Stimulated activated CD4-positive, alpha-beta T cell treated with anti-CD3 and anti-CD28 coated beads, Interleukin-2, amount 100 ng/mL, for 4 hours (primary cell): ENCODE data around the gene RCBTB2.

Source experiments
- DNase-seq: peaks from one replicate; pipeline ENCODE4 v3.0.0-alpha.2; 2020; ENCODE audit warnings: low read depth

RCBTB2 gene

GRCh38 chr13:48563626-48564025, 30.7 kb upstream of the RCBTB2 start:
- no peak for DNase-seq

DNA sequence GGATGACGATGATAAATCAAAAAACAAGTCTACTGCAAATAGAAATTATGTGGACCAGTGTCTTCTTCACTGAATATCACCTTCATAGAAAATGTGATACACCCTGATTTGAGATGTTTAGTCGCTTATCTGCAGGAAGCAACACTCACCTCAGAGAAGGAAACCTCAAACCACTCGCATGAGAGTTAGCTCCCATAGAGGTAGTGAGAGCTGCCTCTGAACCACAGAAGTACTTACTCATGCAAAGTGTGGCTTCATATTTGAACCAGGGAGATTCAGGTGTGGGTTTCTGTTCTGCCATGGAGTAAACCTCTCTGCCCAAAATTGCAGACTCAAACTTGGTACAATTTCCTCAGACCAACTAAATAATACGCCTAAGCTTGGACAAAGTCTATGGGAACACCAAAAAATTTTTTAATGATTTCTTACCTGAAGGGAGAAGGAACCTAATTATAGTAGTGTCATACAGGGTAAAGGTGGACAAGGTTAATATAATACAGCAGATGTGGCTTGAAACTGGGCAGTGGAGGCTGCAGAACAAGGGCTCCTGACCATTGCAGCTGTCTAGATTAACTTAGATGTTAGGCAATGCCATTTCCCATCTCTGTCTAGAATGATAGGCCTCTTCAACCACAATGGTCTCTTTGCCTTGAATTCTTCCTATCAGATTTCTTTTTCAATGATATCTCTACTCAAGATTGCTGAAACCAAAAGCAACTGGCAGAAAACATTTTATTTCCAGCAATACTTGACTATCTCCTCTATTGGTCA, 29.6 kb upstream of the RCBTB2 start:
- peak; percentile 59 for DNase-seq

- no peak for DNase-seq
Measured at GRCh38 chr13:48561466-48562235, 28.8 kb upstream of the RCBTB2 start.

DNA sequence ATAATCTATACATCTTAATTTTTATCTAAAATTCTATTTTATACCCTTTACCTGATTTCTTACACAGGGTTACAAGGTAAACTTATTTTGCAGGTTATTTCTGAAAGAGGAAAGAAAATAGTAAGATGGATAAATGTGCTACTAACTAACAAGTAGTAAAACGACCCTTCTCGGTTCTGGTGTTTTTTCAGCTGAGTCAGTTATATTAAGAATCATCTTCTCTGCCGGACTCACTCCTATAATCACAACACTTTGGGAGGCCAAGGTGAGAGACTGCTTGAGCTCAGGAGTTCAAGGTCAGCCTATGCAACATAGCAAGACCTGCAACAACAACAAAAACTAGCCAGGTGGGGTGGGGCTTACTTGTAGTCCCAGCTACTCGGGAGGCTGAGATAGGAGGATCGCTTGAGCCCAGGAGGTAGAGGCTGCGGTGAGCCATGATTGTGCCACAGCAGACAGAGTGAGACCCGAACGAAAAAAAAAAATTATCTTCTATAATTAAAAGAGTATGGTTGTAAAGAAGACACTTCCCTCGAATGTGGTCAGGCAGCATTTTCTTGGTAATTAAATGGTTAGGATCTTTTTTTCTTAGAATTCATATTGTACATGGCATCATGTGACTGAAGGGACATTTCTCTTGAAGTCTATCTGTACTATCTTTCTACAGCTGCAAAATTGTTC, 27.9 kb upstream of the RCBTB2 start:
- no peak for DNase-seq

- DNase-seq = no peak
Measured at GRCh38 chr13:48559638-48560320, 26.9 kb upstream of the RCBTB2 start.

- no peak for DNase-seq
Measured at GRCh38 chr13:48556817-48557216, 23.9 kb upstream of the RCBTB2 start.

GRCh38 chr13:48555441-48555840, 22.6 kb upstream of the RCBTB2 start:
- DNase-seq = no peak

- DNase-seq = no peak
Measured at GRCh38 chr13:48551329-48551728, 18.4 kb upstream of the RCBTB2 start.

DNA sequence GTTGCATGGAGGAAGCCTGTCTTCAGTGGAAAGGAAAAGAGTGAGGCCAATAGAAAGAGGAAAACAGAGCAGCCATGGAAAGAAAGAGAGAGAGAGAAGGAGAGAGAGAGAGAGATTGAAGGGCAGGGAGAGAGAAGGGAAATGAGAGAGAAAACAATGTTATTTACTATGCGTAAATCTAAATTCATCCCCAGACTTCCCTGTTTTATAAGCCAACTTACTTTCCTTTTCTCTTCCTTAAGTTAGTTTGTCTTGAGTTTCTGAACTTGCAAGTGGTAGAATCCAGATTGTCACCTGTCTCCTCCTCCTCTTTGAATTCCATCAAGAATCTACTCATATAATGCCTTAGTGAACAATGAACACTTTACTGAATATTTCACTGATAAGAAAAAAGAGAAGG, 16.8 kb upstream of the RCBTB2 start:
- no peak for DNase-seq

- DNase-seq = no peak
Measured at GRCh38 chr13:48547663-48548092, 14.8 kb upstream of the RCBTB2 start.

GRCh38 chr13:48545608-48546007, 12.7 kb upstream of the RCBTB2 start:
- no peak for DNase-seq

DNA sequence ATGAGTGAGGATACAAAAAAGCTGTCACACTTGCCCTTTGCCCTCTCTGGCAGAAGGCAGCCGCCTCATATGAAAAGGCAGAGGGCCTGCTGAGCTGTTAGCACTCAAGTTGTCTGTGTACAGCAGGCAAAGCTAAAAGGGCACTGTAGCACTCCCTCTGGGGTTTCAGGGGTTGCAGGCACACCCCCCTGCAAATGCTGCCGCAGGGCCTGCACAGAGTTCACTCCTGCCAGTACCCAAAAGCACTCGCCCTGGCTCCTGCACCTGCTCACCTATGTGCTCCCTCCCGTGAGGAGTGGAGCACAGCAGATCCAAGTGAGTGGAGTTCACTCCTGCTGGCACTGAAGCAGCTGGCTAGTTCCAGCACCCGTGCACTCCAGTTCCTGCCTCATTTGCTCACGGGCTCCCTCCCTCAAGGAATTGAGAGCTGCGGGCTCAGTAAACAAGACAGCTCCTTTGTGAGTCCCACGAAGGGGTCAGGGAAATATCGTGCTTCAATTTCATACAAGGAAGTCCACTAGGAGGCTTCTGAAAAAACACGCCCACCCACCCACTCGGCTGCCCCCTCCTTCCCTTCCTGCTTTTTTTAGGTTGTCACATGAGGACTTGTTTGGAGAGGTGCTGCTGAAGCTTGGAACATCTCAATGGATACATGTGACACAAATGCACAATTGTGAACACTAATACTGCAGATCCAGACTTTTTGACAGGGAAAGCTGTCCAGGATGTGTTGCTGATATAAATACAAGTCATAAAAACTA, 9.9 kb upstream of the RCBTB2 start:
- DNase-seq = no peak

DNA sequence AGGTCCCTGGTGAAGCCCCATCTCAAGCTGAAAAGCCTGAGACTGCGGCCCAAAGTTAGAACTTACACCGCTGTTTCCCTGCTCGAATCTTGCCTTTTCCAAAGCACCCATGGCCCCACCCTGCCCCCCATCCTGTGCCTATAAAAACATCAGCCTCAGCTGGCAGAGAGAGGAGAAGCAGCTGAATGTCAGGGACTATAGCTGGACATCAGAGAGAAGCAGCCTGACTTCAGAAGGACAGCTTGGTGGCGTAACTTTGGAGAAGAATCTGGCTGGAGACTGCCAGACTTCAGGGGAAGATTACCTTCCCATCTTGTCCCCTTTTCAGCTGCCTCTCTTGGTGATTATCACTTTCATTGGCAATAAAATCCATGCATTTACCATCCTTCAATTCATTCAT, 9.3 kb upstream of the RCBTB2 start:
- no peak for DNase-seq

GRCh38 chr13:48539550-48539949, 6.7 kb upstream of the RCBTB2 start:
- no peak for DNase-seq

GRCh38 chr13:48536621-48537250, 3.9 kb upstream of the RCBTB2 start:
- no peak for DNase-seq

DNA sequence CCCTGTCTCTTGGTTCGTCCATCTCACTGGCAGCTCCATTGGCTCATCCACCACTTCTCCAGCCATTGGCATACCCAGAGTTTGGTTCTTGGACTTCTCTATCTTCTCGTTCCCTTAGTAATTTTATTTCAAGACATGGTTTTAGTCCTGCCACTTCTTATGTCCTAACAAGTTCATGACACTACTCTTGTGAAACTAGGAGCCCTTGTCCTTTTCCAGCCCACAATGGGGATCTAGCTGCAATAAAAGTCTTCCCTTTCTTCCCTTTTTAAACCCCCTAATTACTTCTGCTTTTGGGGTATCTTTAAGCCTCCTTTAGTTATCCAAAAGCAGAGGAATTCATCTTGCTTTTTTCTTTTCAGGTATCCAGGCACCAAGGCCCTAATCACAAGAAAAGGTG, 2.9 kb upstream of the RCBTB2 start:
- DNase-seq = no peak

DNA sequence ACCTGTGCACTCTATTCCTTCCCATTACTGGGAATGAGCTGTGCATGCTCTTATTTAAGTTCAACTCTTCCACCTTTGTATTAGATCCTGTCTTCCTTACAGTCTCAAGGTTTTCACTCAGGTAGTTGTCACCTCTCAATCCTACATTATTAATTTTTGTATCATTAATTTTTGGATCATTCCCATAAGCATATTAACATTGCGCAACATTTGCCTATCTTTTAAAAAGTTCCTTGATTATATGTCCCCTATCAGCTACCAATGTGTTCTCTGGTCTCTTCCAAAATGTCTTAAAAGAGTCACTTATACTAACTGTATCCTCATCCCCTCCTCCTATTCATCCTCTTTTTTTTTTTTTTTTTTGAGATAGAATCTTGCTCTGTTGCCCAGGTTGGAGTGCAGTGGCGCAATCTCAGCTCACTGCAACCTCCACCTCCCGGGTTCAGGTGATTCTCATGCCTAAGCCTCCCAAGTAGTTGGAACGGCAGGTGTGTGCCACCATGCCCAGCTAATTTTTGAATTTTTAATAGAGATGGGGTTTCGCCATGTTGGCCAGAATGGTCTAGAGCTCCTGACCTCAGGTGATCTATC, 2.1 kb upstream of the RCBTB2 start:
- no peak for DNase-seq

DNA sequence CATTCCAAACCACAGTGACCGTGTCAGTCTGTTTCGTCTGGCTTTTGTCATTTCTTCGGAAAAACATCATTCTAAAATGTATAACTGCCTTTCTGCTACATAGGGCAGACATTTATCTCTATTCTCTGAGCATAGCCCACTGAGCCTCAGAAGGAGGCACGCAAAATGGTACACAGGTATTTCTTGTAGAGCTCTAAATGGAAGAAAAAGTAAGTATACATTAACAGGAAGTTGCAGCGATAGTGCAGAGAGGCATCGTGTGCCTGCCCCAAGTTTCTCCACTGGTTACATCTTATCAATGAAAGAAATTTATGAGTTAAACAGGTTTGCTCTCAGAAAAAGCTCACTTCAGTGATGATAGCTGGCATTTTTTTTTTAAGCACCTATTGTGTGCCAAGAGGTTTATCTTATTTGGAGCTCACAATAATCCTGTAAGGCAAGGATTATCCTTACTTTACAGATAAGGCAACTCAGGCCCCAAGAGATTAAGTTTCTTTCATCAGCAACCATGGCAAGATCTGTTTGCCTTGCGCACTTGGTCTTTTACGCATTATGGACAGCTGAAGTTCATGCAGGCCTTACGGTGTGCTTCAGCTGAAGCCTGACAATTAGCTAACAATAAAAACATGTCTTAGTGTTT, 1.2 kb upstream of the RCBTB2 start:
- DNase-seq = no peak

DNA sequence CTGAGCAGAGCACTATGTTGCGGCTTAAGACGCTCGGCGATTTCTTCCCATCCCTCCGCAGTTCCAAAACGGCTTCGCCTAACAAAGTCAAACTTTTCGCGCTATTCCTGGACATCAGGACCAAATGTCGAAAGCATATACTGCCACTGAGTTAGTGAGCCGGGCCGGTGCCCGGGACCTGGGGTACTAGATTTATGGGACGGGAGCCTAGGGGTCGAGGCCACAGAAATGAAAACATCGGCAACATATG, 699 bp downstream of the RCBTB2 start:
- DNase-seq = no peak

- DNase-seq = peak; percentile 6
Measured at GRCh38 chr13:48531416-48532255, 1.2 kb downstream of the RCBTB2 start.
